Right renal pelvis (tissue), 4 donors: ENCODE results near the gene SLN. TPM values are rescaled to one million over a fixed set of nuclear protein-coding genes. Genes with fewer than 3 reads are reported as not detected.

Experiments used
- polyA plus RNA-seq, 4 donors: library from polyadenylated mRNA; unstranded; fragments of 120-200 nt; gene quantifications; one replicate each; pipeline ENCODE4 v1.2.1, GENCODE V29; 2013; ENCODE audit not compliant: insufficient read length in 4 of 4

The SLN gene
- polyA plus RNA-seq, 4 donors = 0.22 to 0.41 (median 0.30) TPM

Other genes starting within 250 kb of the SLN start
- gene ALKBH8, start 146.3 kb downstream of the SLN start, polyA plus RNA-seq = 10 to 100 TPM; 10.6 to 13.4 (median 12.8) TPM
- under 1 TPM; 0.20 to 0.34 (median 0.24) TPM for gene ELMOD1, start 120.9 kb downstream of the SLN start, polyA plus RNA-seq
- 10 to 100 TPM; 13.2 to 17.3 (median 16.2) TPM for gene SLC35F2, start 146.7 kb upstream of the SLN start, polyA plus RNA-seq
- gene RAB39A, start 216.4 kb upstream of the SLN start, polyA plus RNA-seq = 1 to 10 TPM in 1 of 4 donors, under 1 TPM in 3; 0.52 to 1.2 (median 0.66) TPM